Stimulated activated CD4-positive, alpha-beta T cell treated with anti-CD3 and anti-CD28 coated beads, TNF-alpha, amount 100 ng/mL, for 48 hours (primary cell): ENCODE results near the gene HMGCS2.
"Not testable (repeated sequence)": the region's sequence is repeated elsewhere in the genome, so short reads cannot be mapped to it uniquely, and the experiment has no call there.

ENCODE experiments used
- DNase-seq, 3 donors: peaks; one replicate each; pipeline ENCODE4 v3.0.0-alpha.2; 2020; ENCODE audit warnings: low read depth in 3 of 3

HMGCS2 gene

GRCh38 chr1:119731741-119732430, 36.8 kb downstream of the HMGCS2 start:
- no peak for DNase-seq

DNA sequence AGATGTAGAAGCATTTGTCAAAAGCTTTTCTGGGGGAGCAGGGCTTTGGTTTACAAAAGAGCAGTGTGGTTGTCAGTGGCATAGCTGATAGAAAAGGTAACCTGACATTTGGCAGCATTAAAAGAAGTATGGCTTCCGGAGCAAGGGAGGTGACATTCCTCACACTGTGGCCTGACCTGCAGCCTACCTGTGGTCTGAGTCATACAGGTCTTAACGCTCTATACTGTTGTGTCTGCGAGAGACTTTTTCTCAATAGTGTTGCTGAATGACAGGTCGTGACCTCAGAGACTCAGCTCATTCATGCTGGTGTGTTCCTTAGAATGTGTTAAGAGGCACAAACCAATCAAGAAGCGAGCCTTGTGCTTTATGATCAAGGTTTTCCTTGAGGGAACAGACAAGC, 37.6 kb downstream of the HMGCS2 start:
- no peak for DNase-seq

DNA sequence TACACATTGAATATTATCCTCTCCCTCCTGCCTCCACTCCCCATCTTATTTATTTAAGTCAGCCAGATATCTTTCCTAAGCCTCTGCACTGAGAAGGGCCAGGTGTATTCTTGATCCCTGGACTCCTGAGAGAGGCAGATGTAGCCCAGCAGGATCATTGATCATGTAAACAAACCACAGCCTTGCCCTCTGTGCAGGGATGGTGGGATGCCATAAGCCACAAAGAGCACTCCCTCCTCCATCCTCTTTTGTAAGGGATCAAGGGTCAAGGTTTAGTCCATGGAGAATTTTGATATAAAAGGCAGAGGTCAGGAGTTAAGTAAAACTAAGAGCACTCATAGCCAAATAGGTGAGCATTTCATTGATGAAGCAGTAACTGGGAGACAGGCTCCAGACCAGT, 39.7 kb downstream of the HMGCS2 start:
- DNase-seq = no peak

- DNase-seq = no peak
Observed at GRCh38 chr1:119727991-119728390, 40.7 kb downstream of the HMGCS2 start.

DNA sequence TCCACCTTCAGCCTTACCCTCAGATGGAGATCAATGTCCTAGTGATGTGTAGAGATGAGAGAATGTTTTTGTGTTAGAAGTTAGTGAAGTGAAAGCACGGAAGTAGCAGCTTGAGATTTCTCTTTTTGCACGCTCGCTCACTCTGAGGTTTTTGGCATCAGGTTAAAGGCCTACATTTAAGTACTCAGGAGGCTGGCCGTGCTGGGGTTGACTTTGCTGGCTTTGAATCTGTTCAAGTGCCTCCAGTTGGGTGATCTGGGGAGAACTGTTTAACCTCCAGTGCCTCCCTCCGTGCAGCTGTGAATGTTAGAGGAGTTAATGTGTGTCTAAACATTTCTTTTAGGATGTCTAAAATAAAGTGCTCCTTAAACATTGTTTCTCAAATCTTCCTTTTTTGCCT, 43.1 kb downstream of the HMGCS2 start:
- no peak for DNase-seq

DNA sequence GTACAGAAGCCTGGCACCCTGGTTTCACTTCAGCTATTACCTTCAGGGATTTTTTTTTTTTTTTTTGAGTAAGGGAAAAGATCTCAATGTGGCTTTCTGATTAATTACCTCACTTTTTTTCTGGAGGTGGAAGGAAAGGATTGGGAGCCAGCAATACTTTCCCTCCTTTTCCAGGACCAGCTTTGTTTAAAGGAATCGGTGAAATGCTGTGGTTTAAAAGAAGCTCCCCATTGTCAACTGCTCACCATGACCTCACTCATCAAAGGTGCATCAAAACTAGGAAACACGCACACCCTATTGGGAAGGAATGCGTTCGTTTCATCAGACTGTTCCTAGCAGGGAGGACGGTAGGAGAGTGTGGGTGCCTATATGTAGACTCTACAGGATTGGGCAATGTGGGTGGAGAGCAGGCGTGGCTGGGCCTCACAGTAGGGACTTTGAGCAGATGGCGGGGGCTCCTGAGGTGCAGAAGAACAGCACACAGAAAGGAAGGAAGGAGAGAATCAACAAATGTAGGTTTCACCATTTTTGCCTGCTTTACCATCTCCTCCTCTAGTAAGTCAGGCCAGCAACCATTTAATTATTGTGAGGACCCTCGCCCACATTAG, 44.0 kb downstream of the HMGCS2 start:
- DNase-seq = no peak

GRCh38 chr1:119721896-119722295, 46.8 kb downstream of the HMGCS2 start:
- DNase-seq = no peak

- no peak for DNase-seq
Observed at GRCh38 chr1:119720866-119721440, 47.8 kb downstream of the HMGCS2 start.

GRCh38 chr1:119718972-119719371, 49.7 kb downstream of the HMGCS2 start:
- DNase-seq = no peak

- DNase-seq = no peak
Observed at GRCh38 chr1:119718409-119718808, 50.3 kb downstream of the HMGCS2 start.

GRCh38 chr1:119715542-119715941, 53.2 kb downstream of the HMGCS2 start:
- no peak for DNase-seq

DNA sequence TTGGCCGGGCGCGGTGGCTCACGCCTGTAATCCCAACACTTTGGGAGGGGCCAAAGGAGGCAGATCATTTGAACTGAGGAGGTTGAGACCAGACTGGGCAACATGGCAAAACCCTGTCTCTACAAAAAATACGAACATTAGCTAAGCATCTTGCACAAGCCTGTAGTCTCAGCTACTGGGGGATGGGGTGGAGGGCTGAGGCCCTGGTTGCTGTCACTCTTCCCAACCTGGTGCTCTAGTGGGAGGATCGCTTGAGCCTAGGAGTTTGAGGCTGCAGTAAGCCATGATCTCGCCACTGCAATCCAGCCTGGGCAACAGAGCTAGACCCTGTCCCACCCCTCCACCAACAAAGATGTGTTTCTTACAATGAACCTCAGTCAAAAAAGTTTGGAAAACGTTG, 54.1 kb downstream of the HMGCS2 start:
- DNase-seq = no peak

DNA sequence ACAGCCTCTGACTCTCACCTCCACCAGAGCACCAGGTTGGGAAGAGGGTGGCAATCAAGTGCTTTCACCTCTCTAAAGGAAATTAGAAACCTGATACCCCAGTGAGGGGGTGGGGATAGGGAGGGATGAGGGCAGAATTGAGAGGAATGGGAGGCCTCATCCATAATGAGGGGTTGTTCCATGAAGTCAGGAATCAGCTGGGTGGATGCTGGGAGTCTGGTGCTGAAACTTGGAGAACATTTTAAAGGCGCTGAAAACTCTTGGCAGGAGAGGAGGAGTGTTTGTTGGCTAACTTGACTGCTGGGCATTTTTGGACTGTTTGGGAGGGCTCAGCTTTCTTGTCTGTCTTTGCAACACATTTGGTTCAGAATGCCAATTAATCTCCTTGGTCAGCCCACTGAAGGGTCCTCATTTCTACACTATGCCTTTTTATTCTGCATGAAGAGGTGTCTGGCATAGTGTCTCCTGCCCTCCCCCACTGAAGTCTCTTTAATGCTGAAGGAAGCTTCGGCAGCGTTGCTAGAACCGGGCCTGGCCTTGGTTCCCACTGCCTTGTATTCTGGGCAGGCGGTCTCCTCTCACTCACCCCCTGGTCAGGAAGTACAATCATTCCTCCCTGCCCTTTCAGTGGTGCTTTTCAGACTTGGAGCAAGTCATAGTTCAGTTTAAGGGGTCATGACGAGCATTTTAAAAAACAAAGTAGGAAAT, 54.8 kb downstream of the HMGCS2 start:
- DNase-seq = no peak

GRCh38 chr1:119713039-119713748, 55.5 kb downstream of the HMGCS2 start:
- no peak for DNase-seq

DNA sequence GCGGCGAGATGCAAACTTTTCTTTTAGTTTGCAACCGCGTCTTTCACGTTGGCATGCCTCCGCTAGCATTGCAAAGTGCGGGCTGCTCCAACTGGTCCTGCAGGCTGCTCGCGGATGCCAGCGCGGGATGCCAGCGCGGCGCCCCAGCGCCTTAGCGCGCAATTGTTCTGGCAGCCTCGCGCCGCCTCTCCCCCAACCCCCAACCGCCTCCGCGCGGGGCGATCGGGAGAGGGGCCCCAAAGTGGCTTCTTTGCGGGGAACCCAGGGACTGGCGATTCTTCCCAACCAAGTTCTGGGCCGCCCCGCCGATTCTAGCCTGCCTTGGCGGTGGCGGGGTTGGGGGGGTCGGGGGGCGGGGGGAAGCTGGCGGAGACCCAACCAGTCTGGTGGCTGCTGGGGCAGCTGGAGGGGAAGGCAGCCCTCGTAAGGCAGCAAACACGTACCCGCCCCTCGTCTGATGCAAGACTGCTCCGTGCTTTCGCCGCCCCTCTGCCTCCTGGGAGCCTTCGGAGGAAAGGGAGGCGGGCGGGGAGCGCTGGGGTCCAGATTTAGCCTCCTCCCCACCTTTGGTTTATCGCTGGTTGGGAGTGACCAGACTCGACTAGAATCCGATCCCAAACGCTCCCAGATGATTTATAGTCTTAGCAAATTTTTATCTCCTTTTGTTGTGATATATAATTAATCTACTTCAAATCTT, 56.2 kb downstream of the HMGCS2 start:
- peak; percentile 28 to 42 (median 41) for DNase-seq

DNA sequence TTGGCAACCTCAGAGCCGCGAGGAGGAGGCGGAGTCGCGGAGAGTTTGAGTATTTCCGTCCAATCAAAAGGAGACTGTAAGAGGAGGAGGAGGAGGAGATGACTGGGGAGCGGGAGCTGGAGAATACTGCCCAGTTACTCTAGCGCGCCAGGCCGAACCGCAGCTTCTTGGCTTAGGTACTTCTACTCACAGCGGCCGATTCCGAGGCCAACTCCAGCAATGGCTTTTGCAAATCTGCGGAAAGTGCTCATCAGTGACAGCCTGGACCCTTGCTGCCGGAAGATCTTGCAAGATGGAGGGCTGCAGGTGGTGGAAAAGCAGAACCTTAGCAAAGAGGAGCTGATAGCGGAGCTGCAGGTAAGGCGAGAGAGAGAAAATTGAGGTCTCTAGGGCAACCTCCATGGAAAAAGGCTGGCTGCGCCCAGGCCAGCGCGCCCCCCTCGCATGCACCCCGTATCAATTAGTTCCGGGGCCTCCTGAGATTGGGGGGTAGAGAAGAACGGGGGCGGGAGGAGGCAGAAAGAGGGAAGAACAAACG, 56.8 kb downstream of the HMGCS2 start, which contains the start of gene PHGDH:
Gene PHGDH (plus strand): TSS at position 131 of the 538 bp plus-strand sequence. CDS start 89 bp downstream, at position 220.
- DNase-seq = peak; percentile 35 to 55 (median 50)

DNA sequence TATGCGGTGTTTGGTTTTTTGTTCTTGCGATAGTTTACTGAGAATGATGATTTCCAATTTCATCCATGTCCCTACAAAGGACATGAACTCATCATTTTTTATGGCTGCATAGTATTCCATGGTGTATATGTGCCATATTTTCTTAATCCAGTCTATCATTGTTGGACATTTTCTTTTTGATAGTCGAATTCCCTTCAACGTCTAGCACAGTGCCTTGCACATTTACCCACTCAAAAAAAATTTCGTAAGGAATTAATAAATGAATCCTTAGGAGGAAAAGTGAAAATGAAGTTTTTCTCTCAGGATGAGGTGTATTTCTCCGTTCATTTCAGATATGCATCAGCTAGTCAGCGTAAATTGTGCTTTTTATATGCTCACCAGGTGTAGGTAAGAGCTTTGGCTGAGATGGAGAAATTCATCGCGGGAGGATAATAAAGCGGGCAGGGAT, 57.3 kb downstream of the HMGCS2 start:
- not testable (repeated sequence) for DNase-seq

DNA sequence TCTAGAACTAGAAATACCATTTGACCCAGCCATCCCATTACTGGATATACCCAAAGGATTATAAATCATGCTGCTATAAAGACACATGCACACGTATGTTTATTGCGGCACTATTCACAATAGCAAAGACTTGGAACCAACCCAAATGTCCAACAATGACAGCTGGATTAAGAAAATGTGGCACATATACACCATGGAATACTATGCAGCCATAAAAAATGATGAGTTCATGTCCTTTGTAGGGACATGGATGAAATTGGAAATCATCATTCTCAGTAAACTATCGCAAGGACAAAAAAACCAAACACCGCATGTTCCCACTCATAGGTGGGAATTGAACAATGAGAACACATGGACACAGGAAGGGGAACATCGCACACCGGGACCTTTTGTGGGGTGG, 62.1 kb downstream of the HMGCS2 start:
- DNase-seq = not testable (repeated sequence)

DNA sequence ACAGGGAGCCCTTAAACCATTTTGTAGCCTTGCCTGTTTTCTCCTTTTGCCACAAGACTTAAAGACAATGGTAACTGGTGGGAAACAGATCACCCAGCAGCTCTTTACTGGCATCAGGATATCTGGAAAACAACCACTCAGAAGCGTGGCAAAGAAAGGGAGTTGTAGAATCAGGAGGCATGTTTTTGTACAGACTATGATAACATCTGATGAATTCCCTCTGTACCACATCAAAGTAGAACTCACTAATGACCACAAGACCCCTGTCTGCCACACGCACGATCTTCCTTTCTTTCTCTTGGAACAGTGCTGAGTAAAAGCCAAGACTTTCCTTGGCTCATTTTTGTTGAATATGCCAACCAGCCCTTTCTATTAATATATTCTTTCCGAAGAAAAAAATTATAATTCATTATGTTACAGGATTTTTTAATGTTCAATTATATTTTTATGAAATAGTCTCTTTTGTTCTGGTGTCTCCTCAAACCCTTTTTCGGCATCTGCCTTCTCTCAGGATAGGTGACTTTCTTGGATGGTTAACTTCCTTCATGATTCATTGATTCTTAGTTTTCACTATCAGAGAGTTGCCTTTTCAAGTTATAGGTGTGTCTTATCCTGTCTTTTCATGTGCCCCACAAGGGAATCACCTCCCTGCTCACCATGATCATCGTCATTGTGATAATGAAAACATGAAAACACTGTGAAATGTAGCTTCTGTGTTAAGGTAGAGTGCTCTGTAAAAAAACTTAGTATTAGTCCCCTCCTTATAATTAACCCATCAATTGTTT, 64.8 kb downstream of the HMGCS2 start:
- DNase-seq = no peak

DNA sequence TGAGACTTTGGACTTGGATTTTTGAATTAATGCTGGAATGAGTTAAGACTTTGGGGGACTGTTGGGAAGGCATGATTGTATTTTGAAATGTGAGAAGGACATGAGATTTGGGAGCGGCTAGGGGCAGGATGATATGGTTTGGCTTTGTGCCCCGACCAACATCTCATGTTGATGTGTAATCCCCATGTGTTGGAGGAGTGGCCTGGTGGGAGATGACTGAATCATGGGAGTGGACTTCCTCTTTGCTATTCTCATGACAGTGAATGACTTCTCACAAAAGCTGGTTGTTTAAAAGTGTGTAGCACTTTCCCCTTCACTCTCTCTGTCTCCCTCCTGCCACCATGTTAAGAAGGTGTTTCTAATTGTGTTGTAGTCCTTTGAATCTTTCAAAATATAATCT, 66.3 kb downstream of the HMGCS2 start:
- no peak for DNase-seq
